NCI-H226 (cell line): ENCODE measurements around the gene RPAP3.
"Not testable (repeated sequence)": the region's sequence is repeated elsewhere in the genome, so short reads cannot be mapped to it uniquely, and the experiment has no call there.

Experiments
- DNase-seq: peaks from one replicate; pipeline ENCODE4 v3.0.0-alpha.2; 2015

Gene RPAP3

DNA sequence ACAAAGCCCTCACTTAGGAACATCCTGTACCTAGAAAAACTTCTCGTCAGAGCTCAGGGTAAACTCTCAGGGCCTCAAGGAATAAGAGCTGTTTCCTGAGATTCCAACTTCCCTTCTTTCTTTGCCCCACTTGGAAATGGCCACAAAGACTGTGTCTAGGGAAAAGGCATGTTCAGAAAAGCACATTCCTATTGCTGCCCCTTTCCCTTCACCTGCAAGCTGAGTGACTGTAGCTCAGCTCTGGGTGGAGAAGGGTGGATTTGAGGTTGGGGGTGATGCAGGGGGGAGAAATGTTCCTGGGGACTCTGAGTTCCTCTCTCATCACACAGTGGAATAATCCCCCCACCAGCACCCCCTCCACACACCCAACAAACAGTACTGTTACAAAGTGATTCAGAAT lies 12.7 kb upstream of the RPAP3 start:
- DNase-seq, result no peak

DNA sequence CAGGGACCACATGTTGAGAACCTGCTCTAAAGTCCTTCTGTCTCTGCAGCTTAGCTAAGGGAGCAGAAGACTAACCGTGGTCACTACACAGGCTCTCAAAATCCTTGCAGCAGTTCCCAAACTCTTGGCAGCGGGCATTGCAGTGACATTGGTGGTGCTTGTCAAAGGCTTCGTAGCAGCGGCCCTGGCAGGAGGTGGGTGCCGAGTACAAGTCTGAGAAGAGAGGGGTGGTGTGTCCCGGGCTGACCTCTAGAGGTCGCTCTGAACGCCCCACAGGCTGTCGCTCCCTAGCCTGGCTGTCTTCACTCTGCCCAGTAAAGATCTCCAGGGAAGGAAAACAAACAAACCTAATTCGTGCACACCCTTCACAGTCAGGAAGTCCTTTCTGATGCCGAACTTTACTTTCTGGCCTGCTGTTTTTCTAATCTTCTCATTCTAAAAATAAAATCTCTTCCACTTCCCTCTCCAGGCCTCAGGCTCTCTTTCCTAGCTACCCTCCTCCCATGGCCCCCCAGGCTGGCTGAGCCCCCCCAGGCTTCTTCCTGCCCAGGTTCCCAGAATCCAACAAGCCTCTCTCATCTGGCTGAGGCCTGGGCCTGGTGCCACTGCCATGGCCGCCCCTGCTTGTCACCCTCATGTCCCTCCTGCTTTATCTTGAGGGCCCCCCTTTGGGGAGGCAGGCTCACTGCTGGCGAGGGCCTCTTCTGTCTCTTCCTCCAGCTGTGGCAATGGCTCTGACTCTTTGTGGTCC lies 11.8 kb upstream of the RPAP3 start:
- DNase-seq, result peak; percentile 27

DNA sequence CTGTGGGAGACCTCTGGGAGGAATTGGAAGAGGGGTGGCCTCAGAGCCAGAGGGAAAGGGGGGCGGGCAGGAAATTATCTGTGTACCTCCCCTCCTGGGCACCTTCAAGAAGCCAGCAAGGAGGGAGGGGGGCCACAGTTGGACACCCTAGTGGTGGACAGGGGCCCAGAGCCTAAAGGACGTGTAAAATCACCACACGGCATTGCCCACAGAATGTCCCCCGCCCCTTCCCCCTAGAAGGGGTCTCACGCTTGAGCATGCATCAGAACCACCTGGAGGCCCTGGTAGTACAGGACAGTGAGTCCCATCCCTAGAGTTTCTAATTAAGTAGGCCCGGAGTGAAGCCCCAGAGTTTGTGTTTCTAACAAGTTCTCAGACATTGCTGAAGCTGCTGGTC lies 11.2 kb upstream of the RPAP3 start:
- no peak for DNase-seq

DNA sequence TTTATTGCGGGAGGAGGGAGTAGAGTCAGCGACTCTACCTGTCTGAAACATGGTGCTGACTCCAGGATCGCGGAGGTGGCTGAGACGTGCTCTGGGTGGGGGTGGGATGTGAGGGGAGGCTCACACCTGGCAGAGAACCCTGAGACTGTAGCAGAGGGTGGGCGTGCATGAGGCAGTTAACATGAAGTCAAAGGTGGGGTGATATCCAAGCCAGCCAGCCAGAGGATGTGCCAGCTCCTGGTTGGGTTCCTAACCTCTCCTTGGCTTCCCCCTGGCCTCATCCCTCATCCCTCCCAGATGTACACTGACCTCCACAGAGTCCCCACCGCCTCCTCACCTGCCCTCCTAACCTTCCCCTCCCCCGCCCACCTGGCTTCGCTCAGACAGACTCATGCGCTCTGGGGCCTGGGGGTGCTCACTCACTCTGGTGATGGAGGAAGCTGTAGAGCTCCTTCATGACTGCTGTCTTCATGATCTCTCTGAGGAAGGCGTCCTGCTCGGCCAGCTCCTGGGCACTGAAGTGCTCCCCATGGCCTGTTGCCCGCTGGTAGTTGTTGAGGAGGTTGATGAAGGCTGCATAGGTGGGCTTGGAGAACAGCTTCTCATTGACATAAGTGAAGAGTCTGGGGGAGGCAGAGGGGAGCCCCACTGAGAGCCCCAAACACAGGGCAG lies 10.2 kb upstream of the RPAP3 start:
- no peak for DNase-seq

DNA sequence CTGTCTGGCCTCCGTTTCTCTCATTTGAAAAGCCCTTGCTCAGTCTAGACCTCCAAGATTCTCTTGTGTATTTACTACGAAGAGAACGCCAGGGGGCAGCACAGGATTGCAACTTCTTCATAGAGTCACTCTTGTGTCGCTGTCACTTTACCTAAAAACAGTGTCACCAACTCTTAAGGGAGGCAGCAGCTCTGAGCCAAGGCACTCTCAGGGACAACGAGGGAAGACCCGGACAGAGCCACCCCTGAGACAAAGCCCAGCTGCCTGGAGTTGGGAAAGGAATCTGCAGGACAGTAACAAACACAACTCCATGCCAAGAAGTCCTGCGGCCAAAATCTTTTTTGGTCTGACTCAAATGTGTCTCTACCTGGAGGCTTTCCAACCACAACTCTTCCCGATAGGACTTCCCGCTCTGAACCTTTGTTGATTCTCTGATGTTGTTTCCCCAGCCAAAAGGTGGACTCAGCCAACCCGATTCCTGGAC lies 9.6 kb upstream of the RPAP3 start:
- DNase-seq, result peak; percentile 62

DNA sequence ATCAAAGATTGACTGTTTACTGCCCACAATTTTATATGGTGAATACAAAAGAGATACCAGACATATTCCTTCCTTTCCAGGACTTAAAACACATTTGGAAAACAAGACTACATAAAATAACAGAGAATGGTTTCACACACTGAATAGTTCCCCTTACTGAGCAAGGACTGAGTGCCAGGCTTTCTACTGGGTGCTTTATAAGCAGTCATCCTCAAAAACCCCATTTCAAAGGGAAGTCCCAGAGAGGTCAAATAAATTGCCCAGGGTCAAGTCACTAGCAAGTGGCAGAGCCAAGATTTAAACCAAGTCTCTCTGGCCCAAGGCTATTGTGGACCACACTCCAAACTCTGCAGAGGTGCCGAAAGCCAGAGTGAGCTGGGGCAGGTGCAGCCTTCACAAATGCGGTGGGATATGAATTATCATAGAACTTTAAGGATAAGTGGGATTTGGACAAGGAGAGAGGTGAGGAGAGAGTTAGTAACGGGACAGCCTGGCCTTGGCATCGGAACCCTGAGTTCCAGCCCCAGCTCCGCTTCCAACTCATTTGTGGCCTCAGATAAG lies 9.1 kb upstream of the RPAP3 start:
- no peak for DNase-seq

DNA sequence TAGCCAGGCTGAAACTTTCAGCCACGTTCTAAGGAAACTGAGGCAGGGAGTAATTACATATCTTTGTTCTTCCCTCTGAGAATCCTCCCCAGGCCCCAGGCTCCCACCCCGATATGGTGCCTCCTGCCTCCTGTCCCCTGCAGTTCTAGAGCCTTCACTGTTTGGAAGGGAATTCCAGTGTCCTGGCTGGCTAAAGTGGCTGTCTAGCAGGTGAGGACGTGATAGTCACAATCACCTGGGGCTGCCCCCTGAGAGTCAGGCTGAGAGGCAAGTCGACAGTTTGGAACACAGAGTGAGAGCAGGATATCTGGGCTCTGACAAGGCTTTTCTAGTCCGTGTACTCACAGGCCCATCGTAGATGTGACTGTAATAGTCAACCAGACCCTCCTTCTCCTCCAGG lies 6.3 kb upstream of the RPAP3 start:
- no peak for DNase-seq

DNA sequence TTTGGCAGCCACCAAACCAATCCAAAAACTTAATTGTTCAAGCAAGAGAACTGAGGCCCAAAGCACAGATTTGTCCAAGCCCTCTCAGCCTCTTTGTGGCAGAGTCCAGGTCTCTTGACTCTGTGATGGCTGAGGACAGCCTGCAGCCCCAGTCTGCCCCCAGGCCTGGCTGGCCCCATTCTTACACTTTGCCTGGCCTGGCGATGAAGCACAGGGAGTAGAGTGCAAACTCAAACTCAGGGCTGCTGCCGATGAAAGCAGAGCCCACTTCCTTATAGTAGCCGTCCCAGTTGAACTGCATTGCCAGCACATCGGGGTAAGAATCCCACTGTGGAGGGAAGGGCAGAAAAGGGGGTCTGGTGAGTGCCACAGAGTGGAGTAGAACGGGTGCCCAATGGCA lies 5.6 kb upstream of the RPAP3 start:
- DNase-seq, result no peak

DNA sequence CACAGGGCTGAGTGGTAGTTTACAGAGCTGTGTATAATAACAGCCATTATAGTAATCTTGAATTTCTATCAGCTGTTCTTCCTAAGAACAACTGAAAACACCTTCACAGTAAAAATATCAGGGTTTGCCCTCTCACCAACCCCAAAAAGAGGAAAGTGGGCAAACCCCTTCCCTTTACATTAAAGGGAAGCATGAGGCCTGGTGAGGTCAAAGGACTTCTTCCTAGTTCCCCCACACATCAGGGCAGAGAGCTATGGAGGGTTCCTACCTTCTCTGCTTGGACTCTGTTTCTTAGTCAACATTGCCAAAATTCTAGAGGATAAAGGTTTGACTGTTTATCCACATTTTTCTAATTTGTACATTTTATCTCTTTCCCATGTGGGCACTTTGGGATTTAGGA lies 4.4 kb upstream of the RPAP3 start:
- DNase-seq, result no peak

DNA sequence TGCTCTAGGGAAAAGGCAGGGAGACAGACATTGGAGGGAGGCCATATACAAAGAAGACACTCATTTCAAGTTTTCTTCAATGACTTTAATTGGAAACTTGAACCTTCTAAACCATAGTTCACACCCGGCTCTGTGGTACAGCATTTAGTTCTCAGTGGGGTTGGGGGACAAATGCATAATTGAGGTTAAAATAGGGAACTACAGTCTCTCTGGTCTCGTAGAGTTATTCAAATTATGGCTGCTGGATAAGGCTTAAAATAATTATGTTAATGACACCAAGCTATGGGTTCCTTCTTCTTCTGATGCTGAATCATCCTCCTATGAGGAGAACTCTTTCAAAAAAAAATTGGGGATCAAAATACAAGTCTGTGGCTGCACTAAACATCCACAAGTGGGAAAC lies 3.8 kb upstream of the RPAP3 start:
- no peak for DNase-seq

DNA sequence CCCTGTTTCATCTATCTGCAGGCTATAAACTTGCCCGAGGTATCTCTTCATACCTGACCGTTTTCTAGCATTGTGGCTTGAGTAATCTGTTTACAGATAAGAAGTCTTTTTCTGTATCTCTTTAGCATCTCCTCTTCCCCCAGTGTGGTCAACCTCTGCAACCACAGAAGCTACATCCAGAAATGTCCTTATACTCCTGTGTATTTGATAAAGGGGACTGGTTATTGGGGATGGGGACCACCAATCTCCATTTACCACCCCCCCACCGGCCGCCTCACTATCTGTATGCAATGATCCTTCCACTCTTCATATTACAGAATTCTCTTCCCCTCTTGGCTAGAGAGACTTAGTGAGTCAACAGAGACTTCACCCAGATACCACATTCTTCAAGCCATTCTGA lies 3.4 kb upstream of the RPAP3 start:
- no peak for DNase-seq

DNA sequence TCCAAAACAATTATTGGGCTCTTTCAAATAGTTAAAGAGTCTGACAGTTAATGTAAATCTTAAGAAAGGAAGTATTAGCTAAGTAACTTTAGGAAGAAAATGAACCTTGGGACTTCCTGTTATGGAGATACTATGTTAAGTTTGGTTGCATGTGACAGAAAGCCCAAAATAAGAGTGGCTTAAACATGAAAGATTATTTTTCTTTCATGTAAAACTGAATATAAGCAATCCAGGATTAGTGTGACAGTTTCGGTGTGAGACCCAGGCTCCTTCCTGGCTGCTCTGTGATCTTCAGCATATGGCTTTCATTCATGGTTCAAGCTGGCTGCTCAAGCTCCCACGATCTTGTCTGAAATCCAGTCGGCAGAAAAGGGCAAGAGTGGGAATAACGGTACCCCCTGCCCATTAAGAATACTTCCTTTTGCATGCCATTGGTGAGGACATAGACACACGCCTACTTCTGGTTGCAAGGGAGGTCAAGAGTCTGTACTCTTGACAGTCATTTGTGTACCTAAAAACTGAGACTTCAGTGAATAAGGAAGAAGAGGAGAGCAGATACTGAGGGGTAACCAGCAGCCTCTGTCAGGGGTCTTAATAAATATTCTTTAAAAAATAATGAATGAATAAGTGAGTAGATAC lies 2.2 kb upstream of the RPAP3 start:
- no peak for DNase-seq

DNA sequence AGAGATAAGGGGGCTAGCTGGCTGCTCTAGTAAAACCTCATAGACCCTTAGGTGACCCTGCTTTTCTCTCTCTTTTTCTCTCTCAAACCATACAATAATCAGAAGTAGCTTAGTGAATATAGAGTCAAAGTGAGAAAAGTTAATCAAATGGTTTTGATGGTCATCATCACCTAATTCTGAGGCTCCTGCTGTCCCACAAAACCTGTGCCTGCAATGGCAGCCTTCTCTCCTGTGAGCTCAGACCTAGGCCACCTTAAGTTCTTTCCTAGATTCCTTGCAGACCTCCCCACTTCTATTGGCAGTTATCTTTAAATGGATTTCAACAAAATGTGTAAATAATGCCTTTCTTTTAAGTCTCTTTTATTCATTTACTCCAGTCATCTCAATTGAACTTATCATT lies 1.5 kb upstream of the RPAP3 start:
- no peak for DNase-seq

DNA sequence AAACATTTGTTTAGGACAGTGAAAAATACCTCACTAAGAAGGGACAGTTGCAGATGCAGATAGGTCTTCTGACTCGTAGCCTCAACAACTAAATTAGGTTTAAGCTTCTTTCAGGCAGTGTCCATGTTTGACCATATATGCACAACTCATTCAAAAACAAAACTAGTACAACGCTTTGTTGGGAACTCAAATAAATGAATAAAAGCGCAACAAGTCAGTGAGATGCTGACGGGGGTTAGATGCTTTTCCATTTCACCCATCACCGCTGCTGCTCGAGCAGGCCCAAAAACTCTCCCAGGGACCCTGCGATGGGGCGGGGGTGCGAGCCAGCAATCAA lies 633 bp downstream of the RPAP3 start:
- DNase-seq, result no peak

DNA sequence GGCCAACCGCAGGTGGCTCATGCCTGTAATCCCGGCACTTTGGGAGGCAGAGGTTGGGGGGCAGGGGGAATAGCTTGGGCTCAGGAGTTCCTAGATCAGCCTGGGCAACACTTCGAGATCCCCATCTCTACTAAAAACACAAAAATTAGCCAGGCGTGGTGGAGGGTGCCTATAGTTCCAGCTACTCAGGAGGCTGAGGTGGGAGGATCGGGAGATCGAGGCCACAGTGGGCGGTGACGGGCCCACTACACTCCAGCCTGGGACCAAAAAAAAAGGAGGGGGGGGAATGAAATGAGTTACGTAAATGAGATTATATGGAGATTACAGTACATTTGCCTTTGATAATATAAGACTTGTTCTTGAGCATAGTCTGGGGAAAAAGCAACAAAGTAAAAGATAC lies 1.1 kb downstream of the RPAP3 start:
- no peak for DNase-seq

DNA sequence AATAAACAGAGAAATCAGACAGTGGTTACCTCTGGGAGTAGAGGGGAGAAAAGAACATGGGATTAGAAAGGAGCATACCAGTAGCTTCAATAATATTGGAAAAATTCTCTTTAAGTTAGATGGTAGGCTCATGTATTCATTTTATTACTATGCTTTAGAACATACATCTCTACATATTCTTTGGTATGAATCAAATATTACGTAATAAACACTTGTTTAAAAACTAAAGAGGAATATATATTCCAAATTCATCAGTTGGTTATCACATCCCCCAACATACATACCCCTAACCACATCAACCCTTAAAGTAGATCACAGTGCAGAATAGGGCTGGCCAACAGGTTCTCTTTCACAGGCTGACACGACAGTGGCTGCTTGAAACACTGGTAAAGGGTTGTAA lies 5.6 kb downstream of the RPAP3 start:
- DNase-seq, result no peak

DNA sequence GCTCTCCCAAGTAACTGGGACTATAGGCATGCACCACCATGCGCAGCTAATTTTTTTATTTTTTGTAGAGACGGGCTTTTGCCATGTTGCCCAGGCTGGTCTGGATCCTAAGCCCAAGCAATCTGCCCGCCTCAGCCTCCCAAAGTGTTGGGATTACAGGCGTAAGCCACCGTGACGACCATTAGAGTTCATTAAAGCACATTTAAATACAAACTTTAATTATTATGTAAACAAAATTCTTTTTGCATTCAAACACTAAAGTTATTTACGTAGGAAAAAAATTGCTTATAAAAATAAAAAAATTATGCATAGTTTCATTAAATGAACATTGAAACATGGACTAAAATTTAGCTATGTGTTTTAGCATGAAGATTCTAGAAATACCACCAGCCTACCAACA lies 7.2 kb downstream of the RPAP3 start:
- DNase-seq, result no peak

DNA sequence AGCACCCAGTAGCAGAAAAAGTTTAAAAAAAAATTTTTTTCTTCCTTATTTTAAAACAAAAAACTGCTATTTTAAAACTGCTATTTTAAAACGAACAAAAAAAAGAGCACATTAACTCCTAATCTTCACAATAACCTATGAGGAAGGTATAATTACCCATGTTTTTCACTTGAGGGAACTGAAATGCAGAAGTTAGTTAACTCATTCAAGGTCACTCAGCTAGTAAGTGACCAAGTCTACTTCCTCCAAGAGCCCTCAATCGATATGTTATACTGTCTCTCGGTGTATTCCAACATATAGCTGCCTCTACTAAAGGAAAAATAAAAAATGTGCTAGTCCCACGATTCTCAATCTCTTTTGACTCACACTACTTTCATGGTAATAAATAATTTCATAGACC lies 7.8 kb downstream of the RPAP3 start:
- no peak for DNase-seq

DNA sequence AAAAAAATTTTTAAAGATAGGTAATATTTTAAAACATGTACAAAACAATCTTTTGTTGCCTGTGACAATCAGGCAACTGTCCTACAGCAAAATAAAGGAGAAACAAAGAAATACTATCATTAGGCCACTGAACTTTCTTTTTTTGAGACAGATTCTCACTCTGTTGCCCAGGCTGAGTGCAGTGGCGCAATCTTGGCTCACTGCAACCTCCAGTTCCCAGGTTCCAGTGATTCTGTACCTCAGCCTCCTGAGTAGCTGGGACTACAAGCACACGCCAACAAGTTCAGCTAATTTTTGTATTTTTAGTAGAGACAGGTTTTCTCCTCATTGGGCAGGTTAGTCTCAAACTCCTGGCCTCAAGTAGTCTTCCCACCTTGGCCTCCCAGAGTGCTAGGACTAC lies 16.6 kb downstream of the RPAP3 start:
- no peak for DNase-seq

DNA sequence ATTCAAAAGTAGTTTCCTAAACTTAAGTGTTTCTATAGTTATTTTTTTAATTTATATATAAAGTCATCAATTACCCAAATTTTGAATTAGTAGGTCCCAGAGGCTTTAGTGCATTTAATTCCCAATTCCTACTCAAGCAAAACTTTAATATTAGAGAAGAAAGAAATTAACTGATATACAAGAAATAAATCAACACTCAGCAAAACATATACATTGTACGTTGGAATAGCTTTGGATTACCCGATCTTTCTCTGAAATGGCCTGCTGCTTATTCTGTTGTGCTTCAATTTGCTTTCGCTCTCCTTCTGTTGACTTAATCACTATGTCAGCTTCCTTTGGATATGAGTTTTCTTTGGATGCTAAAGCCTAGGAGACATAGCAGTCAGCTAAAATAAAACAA lies 18.2 kb downstream of the RPAP3 start:
- DNase-seq, result no peak

DNA sequence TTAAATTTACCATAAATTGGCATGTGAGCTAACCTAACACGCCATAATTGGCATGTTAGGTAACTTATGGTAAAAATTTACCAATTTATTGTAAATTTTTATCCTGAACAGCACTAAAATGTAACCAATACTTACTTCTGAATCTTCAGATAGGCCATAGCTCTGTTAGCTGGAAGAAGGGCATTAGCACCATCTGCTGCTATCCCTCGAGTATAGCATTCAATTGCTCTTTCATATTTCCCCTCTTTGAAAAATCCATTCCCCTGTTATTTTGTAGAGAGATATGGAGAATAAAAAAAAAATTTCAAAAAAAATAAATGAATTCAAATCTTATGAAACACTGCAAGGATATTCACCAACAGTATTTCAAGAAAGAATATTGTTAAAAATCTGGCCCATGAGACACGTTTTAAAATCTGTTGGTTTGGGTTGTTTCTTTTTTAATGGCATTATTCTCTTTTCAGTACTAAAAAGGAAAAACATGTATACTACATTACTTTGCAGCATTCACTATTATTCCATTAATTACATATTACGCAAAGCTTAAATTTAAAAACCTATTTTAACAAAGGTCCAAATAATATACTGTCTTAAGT lies 19.1 kb downstream of the RPAP3 start:
- DNase-seq, result peak; percentile 9

DNA sequence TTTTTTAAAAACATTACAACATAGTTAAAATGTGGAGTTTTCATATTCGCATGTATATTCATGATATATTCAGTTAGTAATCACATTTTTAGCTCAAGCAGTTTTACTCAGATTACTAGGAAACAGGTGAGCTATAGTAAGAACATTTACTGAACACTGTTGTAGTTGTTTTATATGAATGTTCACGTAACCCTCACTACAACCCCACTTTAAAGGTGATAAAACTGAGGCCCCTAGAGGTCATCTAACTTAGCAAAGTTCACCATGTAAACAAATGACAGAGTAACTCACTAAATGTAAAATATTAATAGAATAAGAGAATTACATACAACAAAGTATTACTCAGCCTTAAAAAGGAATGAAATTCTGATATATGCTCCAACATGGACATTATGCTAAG lies 26.0 kb downstream of the RPAP3 start:
- no peak for DNase-seq

DNA sequence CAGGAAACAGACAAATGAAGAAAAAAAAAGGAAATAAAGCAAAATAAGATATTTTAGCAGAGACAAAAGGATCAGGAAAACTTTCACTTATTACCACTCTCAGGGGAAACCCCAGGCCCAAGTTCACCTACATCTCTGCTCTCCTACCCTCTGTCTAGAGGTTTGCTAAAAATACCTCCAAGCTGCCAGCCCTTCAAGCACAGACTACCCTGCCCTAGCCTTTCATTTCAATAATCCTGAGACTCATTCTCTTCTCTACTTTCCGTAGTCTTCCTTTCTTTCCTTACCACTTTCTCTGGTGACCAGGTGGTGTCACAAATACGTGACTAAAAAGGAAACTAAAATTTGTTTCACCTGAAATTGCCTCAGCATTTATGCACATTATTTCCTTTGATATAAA lies 33.8 kb downstream of the RPAP3 start:
- no peak for DNase-seq

DNA sequence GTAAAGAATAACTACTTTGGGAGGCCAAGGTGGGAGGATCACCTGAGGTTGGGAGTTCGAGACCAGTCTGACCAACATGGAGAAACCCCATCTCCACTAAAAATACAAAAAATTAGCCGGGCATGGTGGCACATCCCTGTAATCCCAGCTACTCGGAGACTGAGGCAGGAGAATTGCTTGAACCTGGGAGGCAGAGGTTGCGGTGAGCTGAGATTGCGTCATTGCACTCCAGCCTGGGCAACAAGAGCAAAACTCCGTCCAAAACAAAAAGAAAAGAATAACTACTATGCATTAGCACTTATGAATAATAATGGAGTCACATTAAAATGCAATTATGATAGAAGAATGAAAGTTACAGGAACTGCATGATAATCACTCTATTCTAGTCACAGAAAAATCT lies 37.9 kb downstream of the RPAP3 start:
- DNase-seq, result not testable (repeated sequence)
